ENCODE data around the gene SPACA4.
"Not testable (repeated sequence)": the region's sequence is repeated elsewhere in the genome, so short reads cannot be mapped to it uniquely, and the experiment has no call there.

Gene SPACA4

DNA sequence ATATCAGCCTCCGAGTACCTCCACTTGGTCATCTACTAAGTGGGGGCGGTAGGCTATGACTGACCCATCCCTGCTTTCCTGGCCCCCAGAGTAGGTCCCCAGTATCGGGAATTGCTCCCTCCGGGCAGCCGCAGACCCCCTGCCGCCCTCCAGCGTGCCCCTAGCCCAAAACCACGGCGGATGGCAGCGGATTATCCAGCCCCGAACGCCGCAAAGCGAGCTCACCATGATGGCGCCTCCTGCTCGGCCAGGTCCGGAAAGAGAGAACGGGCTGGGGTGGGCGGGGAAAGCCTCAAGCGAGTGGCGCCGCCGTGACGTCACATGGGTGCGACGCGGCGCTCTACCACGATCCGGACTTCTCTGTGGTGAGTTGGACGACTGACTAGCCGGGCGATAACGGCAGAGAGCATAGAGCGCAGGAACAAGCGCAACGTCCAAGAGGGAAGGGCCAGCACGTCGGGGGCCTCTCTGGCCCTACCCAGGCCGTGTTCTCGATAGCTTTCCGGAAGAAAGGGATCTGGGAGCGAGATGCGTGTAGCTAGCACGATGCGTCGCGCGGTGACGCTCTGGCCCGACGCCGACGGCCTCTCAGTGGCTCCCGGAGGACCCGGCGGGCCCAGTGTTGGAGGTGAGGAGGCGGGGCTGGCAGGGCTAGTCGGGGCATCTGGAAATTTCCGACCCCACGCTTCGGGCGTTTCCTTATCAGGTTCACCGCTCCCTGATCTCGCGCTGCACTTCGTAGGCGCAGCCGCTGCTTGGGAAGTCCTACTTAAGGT is 12.6 kb downstream of the SPACA4 start, which contains the start of the genes RPL18 and SPHK2:
Gene RPL18, minus strand, starts transcription at position 263 of the 776 bp plus-strand sequence. Its CDS starts 35 bp downstream, at position 228.
Gene SPHK2, plus strand, starts transcription at position 591 of the 776 bp plus-strand sequence. CDS start 1,009 bp downstream, outside the sequence.
- peak; percentile 100 for DNase-seq (ENCODE audit: low spot score)

DNA sequence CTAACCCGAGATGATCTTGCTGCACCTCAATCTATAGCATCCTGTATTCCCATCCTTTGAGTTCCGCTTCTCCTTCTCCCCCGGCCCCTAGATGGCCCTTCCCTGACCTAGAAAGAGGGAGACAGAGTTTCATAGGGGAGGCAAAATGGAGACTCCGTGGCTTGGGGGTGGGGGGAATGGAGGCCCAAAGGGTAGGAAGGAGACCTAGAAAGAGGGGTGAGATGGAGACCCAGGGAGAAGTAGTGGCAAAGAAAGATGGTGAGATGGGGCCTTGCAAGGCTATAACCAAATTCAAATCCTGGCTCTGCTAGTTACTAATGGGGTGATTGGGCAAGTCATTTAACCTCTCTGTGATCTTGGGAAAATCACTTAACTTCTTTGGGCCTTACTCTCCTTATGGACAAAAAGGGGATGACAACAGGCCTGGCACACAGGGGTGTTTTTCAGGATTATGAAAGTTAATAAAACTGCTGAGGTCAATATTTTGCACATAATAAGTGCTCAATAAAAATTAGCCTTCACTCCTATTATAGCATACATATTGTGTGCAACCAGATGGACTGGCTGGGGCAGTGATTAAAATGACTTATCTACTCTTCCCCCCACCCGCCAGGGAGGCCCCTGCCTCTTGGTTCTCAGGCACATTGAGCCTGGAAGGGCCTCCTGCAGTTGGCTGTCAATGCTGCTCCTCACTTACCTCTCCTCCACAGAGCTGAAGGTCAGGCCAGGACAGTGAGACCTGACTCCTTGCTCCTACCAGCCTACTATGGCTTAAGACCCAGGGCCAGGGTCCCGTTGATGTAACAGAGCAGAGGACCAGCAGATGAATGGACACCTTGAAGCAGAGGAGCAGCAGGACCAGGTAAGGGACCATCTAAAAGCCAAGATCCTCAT is 13.4 kb downstream of the SPACA4 start:
- no peak for DNase-seq (ENCODE audit: low spot score)

DNA sequence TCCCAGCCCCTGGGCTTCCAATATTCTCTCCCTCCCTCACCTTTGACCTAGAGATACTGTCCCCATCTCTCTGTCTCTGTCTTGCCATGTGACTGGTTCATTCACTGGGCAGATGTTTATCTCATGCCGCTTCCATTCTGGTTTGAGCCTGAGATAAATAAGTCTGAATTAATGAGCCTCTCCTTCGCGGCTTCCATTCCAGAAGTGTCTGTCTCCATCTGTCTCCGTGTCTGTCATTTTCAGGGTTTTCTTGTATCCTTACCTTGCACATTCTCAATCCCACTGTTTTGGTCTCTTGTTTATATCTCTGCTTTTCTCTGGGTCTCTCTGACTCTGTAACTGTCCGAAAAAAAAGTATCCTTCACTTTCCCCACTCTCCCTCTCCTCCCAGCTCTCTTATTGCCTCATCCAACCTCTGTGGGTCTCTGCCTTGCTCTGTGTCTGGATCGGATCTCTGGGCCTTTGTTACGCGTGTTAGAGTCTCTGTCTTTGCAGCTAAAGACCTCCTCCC is 17.1 kb downstream of the SPACA4 start:
- no peak for DNase-seq (ENCODE audit: low spot score)

DNA sequence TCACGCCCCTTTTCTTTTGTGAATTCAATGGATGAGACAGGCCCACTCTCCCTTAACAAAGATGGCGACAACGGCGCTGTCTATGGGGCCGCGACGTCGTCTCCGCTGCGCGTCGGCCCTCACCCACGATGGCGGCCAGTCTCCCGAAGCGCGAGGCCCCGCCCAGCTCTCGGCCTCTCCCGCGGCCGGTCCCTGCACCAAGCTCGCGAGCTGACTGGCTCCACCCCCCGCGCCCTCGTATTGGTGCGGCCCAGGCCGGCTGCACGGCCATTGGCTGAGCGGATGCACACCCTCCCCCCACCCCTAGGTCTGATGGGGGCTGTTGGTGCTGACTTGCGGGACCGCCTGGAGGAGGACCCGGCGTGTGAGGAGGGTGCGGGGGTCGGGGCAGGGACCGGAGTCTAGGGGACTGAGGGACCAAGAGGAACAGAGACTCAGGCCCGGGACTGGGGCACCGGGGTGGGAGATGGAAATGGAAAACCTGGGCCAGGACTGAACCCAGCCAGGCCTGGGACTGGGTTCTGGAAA is 17.6 kb downstream of the SPACA4 start:
- DNase-seq (ENCODE audit: low spot score), result peak; percentile 99

DNA sequence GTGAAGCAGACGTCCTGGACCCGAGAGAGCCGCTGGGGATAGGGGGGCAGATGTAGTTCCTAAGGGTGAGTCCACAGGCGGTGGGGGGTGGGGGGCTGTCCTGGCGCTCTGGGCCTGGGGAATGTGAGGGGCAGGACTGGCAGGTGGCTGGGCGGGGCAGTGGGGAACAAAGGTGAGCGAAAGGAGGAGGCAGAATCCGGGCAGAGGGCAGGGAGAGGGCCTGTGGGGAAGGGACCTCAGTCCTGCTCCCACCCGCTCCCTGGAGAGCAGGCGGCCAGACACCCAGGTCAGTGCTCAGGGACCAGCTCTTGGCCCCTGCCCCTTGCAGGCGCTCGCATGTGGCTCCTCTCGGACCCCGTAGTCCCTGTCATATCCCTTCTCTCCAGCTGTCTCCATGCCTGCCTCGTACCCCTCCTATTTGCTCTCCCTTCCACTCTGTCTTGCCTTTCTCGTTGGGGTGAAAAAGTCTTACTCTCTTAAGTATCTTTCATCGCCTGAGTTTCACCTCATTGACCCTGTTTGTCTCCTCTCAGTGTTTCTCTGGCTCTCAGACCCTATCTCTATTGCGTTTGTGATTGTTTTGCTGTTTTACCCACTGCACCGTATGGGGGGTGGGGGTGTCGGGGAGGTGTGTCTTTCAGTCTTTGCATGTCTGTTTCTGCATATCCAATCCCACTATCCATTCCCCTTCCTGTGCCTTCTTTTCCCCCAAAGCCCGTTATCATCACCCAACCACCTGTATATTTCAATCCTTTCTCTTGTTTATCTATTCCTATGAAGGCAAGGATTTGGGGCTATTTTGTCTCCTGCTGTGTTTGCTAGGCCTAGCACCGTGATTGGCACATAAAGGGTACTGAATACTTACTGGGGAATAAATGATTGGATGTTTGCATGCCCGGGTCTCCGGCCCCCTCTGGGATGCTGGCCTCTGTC is 18.5 kb downstream of the SPACA4 start:
- no peak for DNase-seq (ENCODE audit: low spot score)

DNA sequence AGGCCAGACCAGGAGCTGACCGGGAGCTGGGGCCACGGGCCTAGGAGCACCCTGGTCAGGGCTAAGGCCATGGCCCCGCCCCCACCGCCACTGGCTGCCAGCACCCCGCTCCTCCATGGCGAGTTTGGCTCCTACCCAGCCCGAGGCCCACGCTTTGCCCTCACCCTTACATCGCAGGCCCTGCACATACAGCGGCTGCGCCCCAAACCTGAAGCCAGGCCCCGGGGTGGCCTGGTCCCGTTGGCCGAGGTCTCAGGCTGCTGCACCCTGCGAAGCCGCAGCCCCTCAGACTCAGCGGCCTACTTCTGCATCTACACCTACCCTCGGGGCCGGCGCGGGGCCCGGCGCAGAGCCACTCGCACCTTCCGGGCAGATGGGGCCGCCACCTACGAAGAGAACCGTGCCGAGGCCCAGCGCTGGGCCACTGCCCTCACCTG is 19.4 kb downstream of the SPACA4 start:
- DNase-seq (ENCODE audit: low spot score), result no peak

DNA sequence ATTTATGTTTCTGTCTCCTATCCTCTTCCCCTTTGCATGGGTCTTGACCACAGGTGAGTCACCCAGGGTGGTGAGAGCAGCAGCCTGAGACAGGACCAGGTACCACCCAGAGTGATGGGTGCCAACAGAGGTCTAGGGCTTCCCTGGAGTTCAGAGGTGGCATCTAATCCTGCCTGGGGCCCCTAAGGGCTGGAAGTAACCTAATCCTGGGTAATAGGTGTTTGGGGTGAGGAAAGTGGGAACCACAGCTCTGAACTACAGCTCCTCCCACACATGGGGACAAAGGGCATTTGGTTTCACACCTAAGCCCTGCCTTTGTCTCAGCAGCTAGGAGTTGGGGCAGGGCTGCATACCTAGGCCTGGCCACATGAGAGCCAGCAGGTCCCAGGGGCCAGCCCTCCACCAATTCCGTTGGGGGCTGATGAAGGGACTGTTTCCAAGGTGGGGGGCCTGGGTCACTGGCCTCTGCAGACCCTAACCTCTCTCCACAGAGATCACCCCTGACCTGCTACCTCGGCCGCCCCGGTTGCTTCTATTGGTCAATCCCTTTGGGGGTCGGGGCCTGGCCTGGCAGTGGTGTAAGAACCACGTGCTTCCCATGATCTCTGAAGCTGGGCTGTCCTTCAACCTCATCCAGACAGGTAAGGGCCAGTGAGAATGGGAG is 20.8 kb downstream of the SPACA4 start:
- no peak for DNase-seq (ENCODE audit: low spot score)

DNA sequence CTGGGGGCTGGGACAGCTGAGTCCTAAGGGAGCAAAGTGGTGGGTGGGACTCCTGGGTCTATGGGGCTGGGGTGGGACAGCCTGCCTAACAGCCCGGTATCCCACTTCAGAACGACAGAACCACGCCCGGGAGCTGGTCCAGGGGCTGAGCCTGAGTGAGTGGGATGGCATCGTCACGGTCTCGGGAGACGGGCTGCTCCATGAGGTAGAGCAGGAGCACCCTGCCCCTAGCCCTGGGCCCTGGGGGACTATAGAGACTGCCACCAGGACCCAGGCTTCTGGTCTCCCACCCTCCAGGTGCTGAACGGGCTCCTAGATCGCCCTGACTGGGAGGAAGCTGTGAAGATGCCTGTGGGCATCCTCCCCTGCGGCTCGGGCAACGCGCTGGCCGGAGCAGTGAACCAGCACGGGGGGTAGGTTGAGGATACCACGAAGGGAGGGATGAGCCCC is 21.3 kb downstream of the SPACA4 start:
- DNase-seq (ENCODE audit: low spot score), result no peak

DNA sequence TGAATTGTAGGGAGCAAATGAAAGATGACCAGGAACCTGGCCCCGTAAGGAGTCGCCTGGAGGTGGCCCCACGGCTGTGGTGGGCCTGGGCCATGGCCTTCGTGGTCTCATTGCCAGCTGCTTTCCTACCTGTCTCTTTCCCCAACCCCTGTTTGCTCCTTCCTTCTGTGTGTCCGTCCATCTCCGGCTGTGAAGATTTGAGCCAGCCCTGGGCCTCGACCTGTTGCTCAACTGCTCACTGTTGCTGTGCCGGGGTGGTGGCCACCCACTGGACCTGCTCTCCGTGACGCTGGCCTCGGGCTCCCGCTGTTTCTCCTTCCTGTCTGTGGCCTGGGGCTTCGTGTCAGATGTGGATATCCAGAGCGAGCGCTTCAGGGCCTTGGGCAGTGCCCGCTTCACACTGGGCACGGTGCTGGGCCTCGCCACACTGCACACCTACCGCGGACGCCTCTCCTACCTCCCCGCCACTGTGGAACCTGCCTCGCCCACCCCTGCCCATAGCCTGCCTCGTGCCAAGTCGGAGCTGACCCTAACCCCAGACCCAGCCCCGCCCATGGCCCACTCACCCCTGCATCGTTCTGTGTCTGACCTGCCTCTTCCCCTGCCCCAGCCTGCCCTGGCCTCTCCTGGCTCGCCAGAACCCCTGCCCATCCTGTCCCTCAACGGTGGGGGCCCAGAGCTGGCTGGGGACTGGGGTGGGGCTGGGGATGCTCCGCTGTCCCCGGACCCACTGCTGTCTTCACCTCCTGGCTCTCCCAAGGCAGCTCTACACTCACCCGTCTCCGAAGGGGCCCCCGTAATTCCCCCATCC is 22.1 kb downstream of the SPACA4 start:
- no peak for DNase-seq (ENCODE audit: low spot score)

DNA sequence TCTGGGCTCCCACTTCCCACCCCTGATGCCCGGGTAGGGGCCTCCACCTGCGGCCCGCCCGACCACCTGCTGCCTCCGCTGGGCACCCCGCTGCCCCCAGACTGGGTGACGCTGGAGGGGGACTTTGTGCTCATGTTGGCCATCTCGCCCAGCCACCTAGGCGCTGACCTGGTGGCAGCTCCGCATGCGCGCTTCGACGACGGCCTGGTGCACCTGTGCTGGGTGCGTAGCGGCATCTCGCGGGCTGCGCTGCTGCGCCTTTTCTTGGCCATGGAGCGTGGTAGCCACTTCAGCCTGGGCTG is 22.7 kb downstream of the SPACA4 start:
- DNase-seq (ENCODE audit: low spot score), result no peak

DNA sequence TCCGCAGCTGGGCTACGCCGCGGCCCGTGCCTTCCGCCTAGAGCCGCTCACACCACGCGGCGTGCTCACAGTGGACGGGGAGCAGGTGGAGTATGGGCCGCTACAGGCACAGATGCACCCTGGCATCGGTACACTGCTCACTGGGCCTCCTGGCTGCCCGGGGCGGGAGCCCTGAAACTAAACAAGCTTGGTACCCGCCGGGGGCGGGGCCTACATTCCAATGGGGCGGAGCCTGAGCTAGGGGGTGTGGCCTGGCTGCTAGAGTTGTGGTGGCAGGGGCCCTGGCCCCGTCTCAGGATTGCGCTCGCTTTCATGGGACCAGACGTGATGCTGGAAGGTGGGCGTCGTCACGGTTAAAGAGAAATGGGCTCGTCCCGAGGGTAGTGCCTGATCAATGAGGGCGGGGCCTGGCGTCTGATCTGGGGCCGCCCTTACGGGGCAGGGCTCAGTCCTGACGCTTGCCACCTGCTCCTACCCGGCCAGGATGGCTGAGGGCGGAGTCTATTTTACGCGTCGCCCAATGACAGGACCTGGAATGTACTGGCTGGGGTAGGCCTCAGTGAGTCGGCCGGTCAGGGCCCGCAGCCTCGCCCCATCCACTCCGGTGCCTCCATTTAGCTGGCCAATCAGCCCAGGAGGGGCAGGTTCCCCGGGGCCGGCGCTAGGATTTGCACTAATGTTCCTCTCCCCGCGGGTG is 23.2 kb downstream of the SPACA4 start:
- DNase-seq (ENCODE audit: low spot score), result no peak

DNA sequence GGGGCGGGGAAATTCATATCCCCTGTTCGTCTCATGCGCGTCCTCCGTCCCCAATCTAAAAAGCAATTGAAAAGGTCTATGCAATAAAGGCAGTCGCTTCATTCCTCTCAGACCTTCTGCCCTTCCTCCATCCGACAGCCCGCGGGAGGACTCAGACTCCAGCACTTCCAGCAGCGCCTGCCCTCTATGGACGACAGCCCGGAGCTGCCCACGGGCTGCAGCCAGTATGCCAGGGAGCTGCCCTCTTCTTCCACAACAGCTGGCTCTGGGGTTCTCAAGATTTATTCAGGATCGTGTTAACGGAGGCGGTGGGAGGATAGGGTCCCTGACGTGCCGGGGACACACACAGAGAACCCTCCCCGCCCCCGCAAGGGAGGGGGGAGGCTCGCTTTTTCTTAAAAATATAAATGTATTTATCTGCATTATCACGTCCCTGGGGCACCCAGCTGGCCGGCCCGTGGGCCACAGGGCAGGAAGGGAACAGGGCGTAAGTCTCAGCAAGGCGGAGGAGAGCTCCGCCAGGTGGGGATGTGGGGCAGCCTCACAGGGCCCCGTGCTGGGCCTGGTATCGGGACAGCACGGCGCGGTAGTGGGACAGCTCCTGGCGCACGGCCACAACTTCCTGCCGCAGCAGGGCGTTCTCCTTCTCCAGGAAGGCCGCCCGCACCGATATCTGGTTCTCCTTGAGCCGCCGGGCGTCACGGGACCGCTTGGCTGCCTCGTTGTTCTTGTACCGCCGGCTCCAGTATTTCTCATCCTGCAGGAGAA is 23.9 kb downstream of the SPACA4 start:
- DNase-seq (ENCODE audit: low spot score), result no peak

DNA sequence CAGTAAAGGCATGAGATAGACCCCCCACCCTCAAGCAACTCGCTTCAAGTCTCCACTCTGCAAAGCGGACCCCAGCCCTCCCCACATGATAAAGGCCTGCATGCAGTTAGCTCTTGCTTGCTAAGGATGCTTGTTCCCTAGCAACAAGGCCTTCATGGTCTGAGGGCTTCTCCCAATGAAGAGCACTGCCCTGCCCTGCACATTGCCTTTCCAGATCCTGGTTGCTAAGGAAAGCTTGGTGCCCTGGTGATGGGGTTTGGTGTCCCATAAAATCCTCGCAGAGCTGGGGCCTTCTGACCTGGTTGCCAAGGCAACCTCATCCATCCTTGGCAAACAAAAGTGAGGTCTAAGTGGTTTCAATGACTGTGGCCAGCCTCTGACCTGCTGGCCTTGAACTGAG is 24.7 kb downstream of the SPACA4 start:
- no peak for DNase-seq (ENCODE audit: low spot score)

DNA sequence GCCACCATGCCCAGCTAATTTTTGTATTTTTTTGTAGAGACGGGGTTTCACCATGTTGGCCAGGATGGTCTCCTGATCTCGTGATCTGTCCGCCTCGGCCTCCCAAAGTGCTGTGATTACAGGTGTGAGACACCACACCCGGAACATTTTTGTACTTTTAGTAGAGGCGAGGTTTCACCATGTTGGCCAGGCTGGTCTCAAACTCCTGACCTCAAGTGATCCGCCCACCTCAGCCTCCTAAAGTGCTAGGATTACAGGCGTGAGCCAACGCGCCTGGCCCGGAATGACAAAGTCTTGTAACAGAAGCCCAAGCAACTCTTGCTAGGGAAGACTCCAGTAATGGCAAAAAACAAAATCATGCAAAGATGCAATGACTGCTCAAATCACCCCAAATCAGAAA is 25.7 kb downstream of the SPACA4 start:
- DNase-seq (ENCODE audit: low spot score), result not testable (repeated sequence)

DNA sequence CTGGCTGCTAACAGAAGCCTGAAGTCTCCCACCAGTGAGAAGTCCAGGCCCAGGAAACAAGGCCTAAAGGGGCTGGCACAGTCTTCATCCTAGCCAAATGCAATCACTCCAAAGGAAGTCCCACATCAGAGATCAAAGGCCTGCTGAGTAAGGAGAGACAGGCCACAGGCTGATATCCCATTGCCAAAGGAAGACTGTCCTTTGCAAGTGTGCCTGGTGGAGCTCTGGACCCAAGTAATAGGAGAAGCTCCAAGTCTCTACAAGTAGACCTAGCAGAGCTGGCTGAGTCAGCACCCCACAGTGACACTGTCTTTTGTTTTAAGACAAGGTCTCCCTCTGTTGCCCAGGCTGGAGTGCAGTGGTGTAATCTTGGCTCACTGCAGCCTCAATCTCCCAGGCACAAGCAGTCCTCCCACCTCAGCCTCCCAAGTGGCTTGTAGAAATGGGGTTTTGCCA is 26.2 kb downstream of the SPACA4 start:
- DNase-seq (ENCODE audit: low spot score), result no peak

DNA sequence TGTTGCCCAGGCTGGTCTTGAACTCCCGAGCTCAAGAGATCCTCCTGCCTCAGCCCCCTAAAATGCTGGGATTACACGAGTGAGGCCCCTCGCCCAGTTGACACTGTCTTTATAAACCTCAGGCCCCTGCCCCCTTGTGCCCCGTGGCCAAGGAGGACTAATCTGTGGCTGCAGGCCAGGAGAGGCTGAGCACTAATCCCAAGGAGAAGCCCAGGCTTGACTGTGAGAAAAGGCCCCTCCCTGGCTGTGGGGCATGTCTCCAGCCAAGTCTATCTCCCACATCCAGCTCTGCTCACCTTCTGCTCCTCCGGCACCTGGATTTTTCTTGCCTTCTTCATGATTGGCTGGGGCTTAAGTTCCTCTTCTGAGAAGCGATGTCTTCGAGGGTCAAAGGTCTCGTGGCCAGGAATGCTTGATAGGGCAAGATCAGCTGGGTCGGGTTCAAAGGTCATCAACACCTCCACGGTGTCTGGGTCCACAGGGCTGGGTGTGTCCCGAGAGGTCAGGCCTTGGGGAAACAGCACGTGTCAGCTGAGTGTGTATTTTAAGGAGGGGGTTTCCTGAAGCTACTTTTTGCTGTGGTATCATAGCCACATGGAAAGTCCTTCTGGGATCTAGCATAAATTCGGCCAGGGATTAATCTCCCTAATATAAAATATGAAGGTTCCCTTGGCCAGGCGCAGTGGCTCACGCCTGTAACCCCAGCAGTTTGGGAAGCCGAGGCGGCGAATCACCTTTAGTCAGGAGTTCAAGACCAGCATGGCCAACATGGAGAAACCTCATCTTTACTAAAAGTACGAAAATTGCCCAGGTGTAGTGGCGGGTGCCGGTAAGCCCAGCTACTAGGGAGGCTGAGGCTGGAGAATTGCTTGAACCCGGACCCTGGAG is 26.9 kb downstream of the SPACA4 start:
- no peak for DNase-seq (ENCODE audit: low spot score)

DNA sequence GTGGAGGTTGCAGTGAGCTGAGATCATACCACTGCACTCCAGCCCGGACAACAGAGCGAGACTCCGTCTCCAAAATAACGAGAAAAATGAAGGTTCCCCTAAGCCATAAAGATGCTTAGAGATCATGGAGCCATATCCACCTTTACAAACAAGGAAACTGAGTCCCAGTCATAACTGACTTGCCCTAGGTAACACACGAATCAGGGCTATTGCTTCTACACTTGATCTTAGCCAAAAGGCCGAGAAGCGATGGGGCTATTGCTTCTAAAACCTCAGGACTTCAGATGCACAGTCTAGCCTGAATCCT is 27.4 kb downstream of the SPACA4 start:
- no peak for DNase-seq (ENCODE audit: low spot score)

Data from globus pallidus (tissue), 1 donor.